Measurements from ENCODE around the gene EPB41L3. TPM values are rescaled to one million over a fixed set of nuclear protein-coding genes. Genes with fewer than 3 reads are reported as not detected.

EPB41L3 gene
- total RNA-seq, 1 experiment from 2014 or later, result 0.34 TPM

- intact Hi-C loops (cut with micrococcal nuclease), result no loop called here
- no peak overlapping the region for H2AFZ ChIP-seq (ENCODE audit: low read depth, low read length, poor library complexity, severe bottlenecking)
- H3K4me3 ChIP-seq (replicated peaks in 1 of 2; ENCODE audit: low read depth in 1 of 2, low read length in 2 of 2), result no peak overlapping the region
- H3K27me3 ChIP-seq (ENCODE audit: insufficient read depth, low read length), result no peaks in the 10 kb centered on the region
- no peaks in the 10 kb centered on the region for H3K9me2 ChIP-seq (ENCODE audit: insufficient read depth)
- H3K27ac ChIP-seq (ENCODE audit: low read depth, low read length), result no peak overlapping the region
- H3K9ac ChIP-seq (ENCODE audit: low read length), result no peak overlapping the region
- H3K4me2 ChIP-seq (ENCODE audit: low read length), result no peak overlapping the region
- ChIA-PET RAD21 (ENCODE audit: low non-redundant PET in 1 of 2, low total read pairs in 2 of 2, uncharacterized antibody in 2 of 2, unreplicated experiment in 2 of 2) (no interaction called here), POLR2A (no interaction called here), CTCF (no interaction called here)
- DNase-seq (ENCODE audit: low read depth, low spot score) (no peak), ATAC-seq (no peak)
- H3K4me1 ChIP-seq (ENCODE audit: control insufficient read depth in 1 of 2, insufficient read depth in 2 of 2, low read length in 2 of 2), result no peaks in the 10 kb centered on the region
- TF ChIP-seq JUND (IDR thresholded peaks at IDR 0.05), result no peak
- TF ChIP-seq SP1 (IDR thresholded peaks at IDR 0.05; ENCODE audit: low read depth), result no peak
- TF ChIP-seq, protein P1, sequence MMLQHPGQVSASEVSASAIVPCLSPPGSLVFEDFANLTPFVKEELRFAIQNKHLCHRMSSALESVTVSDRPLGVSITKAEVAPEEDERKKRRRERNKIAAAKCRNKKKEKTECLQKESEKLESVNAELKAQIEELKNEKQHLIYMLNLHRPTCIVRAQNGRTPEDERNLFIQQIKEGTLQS (IDR thresholded peaks at IDR 0.05), result no peak
- TF ChIP-seq FOSL1 (IDR thresholded peaks at IDR 0.05; ENCODE audit: low read depth), result no peak
- TF ChIP-seq SIN3A (IDR thresholded peaks at IDR 0.05; ENCODE audit: low read depth), result no peak
- no peak for TF ChIP-seq TCF7L2 (IDR thresholded peaks at IDR 0.05; ENCODE audit: borderline replicate concordance, extremely low read depth, insufficient read depth, insufficient read length)
- no peak for TF ChIP-seq REST (IDR thresholded peaks at IDR 0.05; ENCODE audit: low read depth)
- no peak for TF ChIP-seq RAD21 (IDR thresholded peaks at IDR 0.05; ENCODE audit: low read depth)
- TF ChIP-seq POLR2A (IDR thresholded peaks at IDR 0.05; ENCODE audit: borderline replicate concordance, extremely low read depth, insufficient read depth, insufficient read length), result no peak
- H4K20me1 ChIP-seq (ENCODE audit: insufficient read depth), result no peaks in the 10 kb centered on the region
- H3K79me2 ChIP-seq (ENCODE audit: insufficient read depth, low read length), result no peaks in the 10 kb centered on the region
- no peaks in the 10 kb centered on the region for H3K36me3 ChIP-seq (ENCODE audit: control insufficient read depth in 1 of 2, insufficient read depth in 2 of 2, low read length in 2 of 2)
- peaks cover 0 to 31% of the 10 kb centered on the region in 2 experiments; a peak in 2 of 4 replicates for H3K9me3 ChIP-seq (ENCODE audit: control insufficient read depth in 1 of 2, insufficient read depth in 1 of 2, low read depth in 1 of 2, low read length in 2 of 2)
- BruUV-seq (replicated peaks), result no TSS peak
These were observed 90.8 kb downstream of the EPB41L3 start for GRCh38 chr18:5452943-5453443.

All from HCT116 (cell line).